Endometrial microvascular endothelial cells (primary cell): ENCODE data around the gene TNIP3. TPM values are rescaled to one million over a fixed set of nuclear protein-coding genes. Genes with fewer than 3 reads are reported as not detected.

Experiments used
- in situ Hi-C: cut with HindIII; loops from 2 replicates; pipeline ENCODE4 v1.10.0; 2017; ENCODE audit warnings: low sequenced_read_pairs, low pct_unique_long_range_greater_than_20kb; ENCODE audit errors: inconsistent ontology term
- total RNA-seq: library from RNA; depleted of rRNA; stranded (reverse); fragments of >200 nt; gene quantifications from one replicate; pipeline ENCODE4 v1.2.3, GENCODE V29; 2015; ENCODE audit errors: inconsistent ontology term

The TNIP3 gene
- total RNA-seq, 1 donor from 2014 or later: 0.65 TPM

GRCh38 chr4:121145430-121145829 is 18.7 kb downstream of the TNIP3 start:
- in situ Hi-C loops: no loop called here

GRCh38 chr4:121144021-121144420 is 20.1 kb downstream of the TNIP3 start:
- in situ Hi-C loops: no loop called here

GRCh38 chr4:121143131-121143530 is 21.0 kb downstream of the TNIP3 start:
- in situ Hi-C loops: no loop called here

GRCh38 chr4:121140716-121141460 is 23.2 kb downstream of the TNIP3 start:
- in situ Hi-C loops: no loop called here

GRCh38 chr4:121139533-121140222 is 24.4 kb downstream of the TNIP3 start:
- in situ Hi-C loops: no loop called here

GRCh38 chr4:121138039-121138825 is 25.9 kb downstream of the TNIP3 start:
- in situ Hi-C loops: no loop called here

- in situ Hi-C loops: no loop called here
These were observed 33.8 kb downstream of the TNIP3 start for GRCh38 chr4:121130326-121130660.

GRCh38 chr4:121129606-121130325 is 34.4 kb downstream of the TNIP3 start:
- in situ Hi-C loops: no loop called here

- in situ Hi-C loops: no loop called here
These were observed 37.0 kb downstream of the TNIP3 start for GRCh38 chr4:121127100-121127499.

- in situ Hi-C loops: no loop called here
These were observed 37.6 kb downstream of the TNIP3 start for GRCh38 chr4:121126449-121127006.

GRCh38 chr4:121125498-121125885 is 38.6 kb downstream of the TNIP3 start:
- in situ Hi-C loops: no loop called here

GRCh38 chr4:121122661-121123060 is 41.5 kb downstream of the TNIP3 start:
- in situ Hi-C loops: no loop called here

- in situ Hi-C loops: no loop called here
These were observed 44.4 kb downstream of the TNIP3 start for GRCh38 chr4:121119715-121120114.

GRCh38 chr4:121118344-121118743 is 45.8 kb downstream of the TNIP3 start:
- in situ Hi-C loops: no loop called here

GRCh38 chr4:121114756-121115155 is 49.4 kb downstream of the TNIP3 start:
- in situ Hi-C loops: no loop called here

- in situ Hi-C loops: no loop called here
These were observed 51.6 kb downstream of the TNIP3 start for GRCh38 chr4:121112530-121112929.

GRCh38 chr4:121108557-121108956 is 55.6 kb downstream of the TNIP3 start:
- in situ Hi-C loops: no loop called here

- in situ Hi-C loops: no loop called here
These were observed 56.6 kb downstream of the TNIP3 start for GRCh38 chr4:121107507-121107906.
